Measurements from ENCODE around the gene NAA40. TPM values are rescaled to one million over a fixed set of nuclear protein-coding genes. Genes with fewer than 3 reads are reported as not detected.

Gene NAA40
- total and polyA plus RNA-seq, 2 of the 13 experiments (the other 11 are each of a cell fraction or from before 2014, with no cell fraction given): 11.1 to 17.9 TPM

DNA sequence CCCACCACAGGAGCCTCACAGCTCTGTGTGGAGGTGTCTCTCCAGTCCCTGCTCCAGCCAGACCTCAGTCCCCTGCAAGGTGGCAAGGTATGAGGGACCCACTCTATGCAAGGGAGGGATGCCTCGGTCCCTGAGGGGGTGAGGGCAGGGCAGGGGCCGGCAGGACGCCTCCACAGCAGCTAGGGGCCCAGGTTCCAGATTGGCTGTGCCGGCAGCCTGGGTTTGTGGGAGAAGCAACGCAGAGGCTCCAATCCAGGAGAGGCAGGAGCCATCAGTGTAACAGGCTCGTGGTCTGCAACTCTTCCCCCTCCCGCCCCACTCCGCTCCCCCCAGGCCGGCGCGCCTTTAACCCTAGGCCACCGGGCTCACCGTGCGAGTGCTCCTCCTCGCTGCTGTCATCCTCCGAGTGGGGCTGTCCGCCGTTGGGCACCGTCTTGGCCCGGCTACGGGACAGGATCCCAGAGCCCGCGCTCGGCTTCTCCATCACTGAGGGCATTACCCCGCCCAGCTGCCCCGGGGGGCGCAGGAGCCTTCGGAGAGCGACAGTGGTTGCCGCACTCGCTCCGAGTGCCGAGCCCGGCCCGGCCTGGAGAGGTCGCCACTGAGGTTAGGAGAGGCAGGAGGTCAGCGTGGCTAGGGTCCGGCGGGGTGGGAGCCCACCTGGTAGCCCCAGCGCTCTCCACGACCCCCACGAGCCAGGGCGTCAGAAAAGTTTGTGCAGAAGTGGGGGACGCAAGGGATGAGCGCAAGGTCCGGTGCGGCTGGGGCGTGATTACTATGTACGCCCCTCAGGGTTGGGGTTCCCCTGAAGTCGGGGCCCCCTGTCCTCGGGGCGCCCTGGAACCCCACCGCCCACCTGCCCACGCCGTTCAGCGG lies 22.6 kb upstream of the NAA40 start (continued):
- TF ChIP-seq LCORL (IDR thresholded peaks at IDR 0.05) (no peak), LCORL (CRISPR knock-in tag; IDR thresholded peaks at IDR 0.05) (no peak), FOXA3 (CRISPR knock-in tag; IDR thresholded peaks at IDR 0.05) (0 out of 2 replicates have a peak, but pooled peaks have one; percentile 5), HDAC2 (CRISPR knock-in tag; IDR thresholded peaks at IDR 0.05) (peak; percentile 56; the same call in 1 of the 2 replicates), THAP11 (CRISPR knock-in tag; IDR thresholded peaks at IDR 0.05) (peak; percentile 44; the same call in 1 of the 2 replicates), ZBTB25 (CRISPR knock-in tag; IDR thresholded peaks at IDR 0.05) (0 out of 2 replicates have a peak, but pooled peaks have one; percentile 8), HDAC1 (CRISPR knock-in tag; IDR thresholded peaks at IDR 0.05) (peak; percentile 7; the same call in 1 of the 2 replicates), MAZ (IDR thresholded peaks at IDR 0.05; ENCODE audit: borderline replicate concordance, low read depth, low read length) (no peak), MAZ (CRISPR knock-in tag; IDR thresholded peaks at IDR 0.05; ENCODE audit: low read depth) (0 out of 2 replicates have a peak, but pooled peaks have one; percentile 2), AGO1 (IDR thresholded peaks at IDR 0.05; ENCODE audit: low read depth, low read length, poor library complexity, severe bottlenecking) (peak; percentile 48), ZNF563 (CRISPR knock-in tag; IDR thresholded peaks at IDR 0.05) (peak; percentile 57; the same call in 1 of the 2 replicates), ZBED4 (CRISPR knock-in tag; IDR thresholded peaks at IDR 0.05; ENCODE audit: borderline replicate concordance) (no peak), ZNF264 (CRISPR knock-in tag; IDR thresholded peaks at IDR 0.05) (no peak)
